ENCODE measurements around the gene ANK2. TPM values are rescaled to one million over a fixed set of nuclear protein-coding genes. Genes with fewer than 3 reads are reported as not detected.

The ANK2 gene
- total RNA-seq, 1 donor from 2014 or later = 14.0 TPM

GRCh38 chr4:113117358-113117702, 67.9 kb downstream of the ANK2 start:
- no peaks in the 10 kb centered on the region for H3K4me1 ChIP-seq
- DNase-seq (no peak), ATAC-seq (no peak)
- no peak for TF ChIP-seq CTCF (IDR thresholded peaks at IDR 0.05)
- no peaks in the 10 kb centered on the region for H3K27me3 ChIP-seq (ENCODE audit: low read depth)
- intact Hi-C loops (cut with DNase I) = no loop called here
- H3K36me3 ChIP-seq = no peaks in the 10 kb centered on the region
- H3K9me3 ChIP-seq = no peaks in the 10 kb centered on the region
- H3K27ac ChIP-seq = no peak overlapping the region
- no peak overlapping the region for H3K4me3 ChIP-seq

- ATAC-seq = no peak
- DNase-seq = no peak
- Histone ChIP-seq H3K27me3 (ENCODE audit: low read depth) (no peaks in the 10 kb centered on the region), H3K4me1 (no peaks in the 10 kb centered on the region), H3K9me3 (no peaks in the 10 kb centered on the region), H3K36me3 (no peaks in the 10 kb centered on the region), H3K27ac (no peak overlapping the region), H3K4me3 (no peak overlapping the region)
- no peak for TF ChIP-seq CTCF (IDR thresholded peaks at IDR 0.05)
- intact Hi-C loops (cut with DNase I) = no loop called here
These were observed 72.6 kb downstream of the ANK2 start for GRCh38 chr4:113122066-113122465.

- H3K27me3 ChIP-seq (ENCODE audit: low read depth) = no peaks in the 10 kb centered on the region
- intact Hi-C loops (cut with DNase I) = no loop called here
- no peak for TF ChIP-seq CTCF (IDR thresholded peaks at IDR 0.05)
- H3K36me3 ChIP-seq = no peaks in the 10 kb centered on the region
- no peak for DNase-seq
- no peak for ATAC-seq
- no peaks in the 10 kb centered on the region for H3K9me3 ChIP-seq
- no peak overlapping the region for H3K27ac ChIP-seq
- H3K4me1 ChIP-seq = no peaks in the 10 kb centered on the region
- no peak overlapping the region for H3K4me3 ChIP-seq
These were observed 76.0 kb downstream of the ANK2 start for GRCh38 chr4:113125418-113125817.

GRCh38 chr4:113131136-113131535, 81.7 kb downstream of the ANK2 start:
- intact Hi-C loops (cut with DNase I) = no loop called here
- Histone ChIP-seq H3K9me3 (no peaks in the 10 kb centered on the region), H3K36me3 (no peaks in the 10 kb centered on the region), H3K4me1 (no peaks in the 10 kb centered on the region), H3K27ac (no peak overlapping the region), H3K27me3 (ENCODE audit: low read depth) (no peaks in the 10 kb centered on the region), H3K4me3 (no peak overlapping the region)
- no peak for DNase-seq
- TF ChIP-seq CTCF (IDR thresholded peaks at IDR 0.05) = no peak
- ATAC-seq = no peak

GRCh38 chr4:113131621-113132020, 82.2 kb downstream of the ANK2 start:
- Histone ChIP-seq H3K4me3 (no peak overlapping the region), H3K36me3 (no peaks in the 10 kb centered on the region), H3K9me3 (no peaks in the 10 kb centered on the region), H3K27ac (no peak overlapping the region), H3K4me1 (no peaks in the 10 kb centered on the region), H3K27me3 (ENCODE audit: low read depth) (no peaks in the 10 kb centered on the region)
- intact Hi-C loops (cut with DNase I) = no loop called here
- no peak for ATAC-seq
- TF ChIP-seq CTCF (IDR thresholded peaks at IDR 0.05) = no peak
- no peak for DNase-seq

- Histone ChIP-seq H3K27ac (no peak overlapping the region), H3K9me3 (no peaks in the 10 kb centered on the region), H3K27me3 (ENCODE audit: low read depth) (no peaks in the 10 kb centered on the region), H3K4me3 (no peak overlapping the region), H3K4me1 (peaks cover 20% of the 10 kb centered on the region), H3K36me3 (no peaks in the 10 kb centered on the region)
- ATAC-seq (peak; percentile 74 to 90), DNase-seq (no peak)
- intact Hi-C loops (cut with DNase I) = no loop called here
- no peak for TF ChIP-seq CTCF (IDR thresholded peaks at IDR 0.05)
These were observed 92.5 kb downstream of the ANK2 start for GRCh38 chr4:113141901-113142346.
